Caco-2 (cell line): ENCODE data around the gene CDKN2AIPNL. TPM values are rescaled to one million over a fixed set of nuclear protein-coding genes. Genes with fewer than 3 reads are reported as not detected.

ENCODE experiments used
- BruUV-seq: library from RNA; stranded (reverse); fragments of 400-500 nt; replicated peaks from 2 replicates; lab custom pipeline; 2021; lab: Mats Ljungman, UMichigan
- CTCF ChIA-PET: fragments of 300-600 bp; sonication (Branson Sonifier 250); formaldehyde crosslinking; loops from one replicate; lab custom pipeline; 2022; ENCODE audit warnings: antibody characterized with exemption; lab: Charles Lee
- POLR2A ChIA-PET: fragments of 300-600 bp; sonication (Branson Sonifier 250); formaldehyde crosslinking; loops from one replicate; lab custom pipeline; 2022; ENCODE audit warnings: antibody characterized with exemption; lab: Charles Lee
- DNase-seq, 2 experiments: peaks; one replicate each; pipeline versions ENCODE4 v3.0.0 to v3.0.0-alpha.2; 2020 to 2022
- H3K27me3 ChIP-seq: replicated peaks from 2 replicates; pipeline ENCODE4 v1.6.0; 2011; ENCODE audit warnings: low read length; ENCODE audit not compliant: control insufficient read depth, insufficient read depth
- H3K36me3 ChIP-seq: 2 replicates; pipeline ENCODE4 v1.5.1; 2011; ENCODE audit warnings: low read length; ENCODE audit not compliant: control insufficient read depth, insufficient read depth
- H3K4me1 ChIP-seq: fragments of 250-450 bp; sonication (Bioruptor Pico); 2 replicates; pipeline ENCODE4 v1.5.1; 2020; ENCODE audit warnings: mild to moderate bottlenecking
- H3K4me3 ChIP-seq: 2 replicates; pipeline ENCODE4 v1.5.1; 2011; ENCODE audit warnings: low read depth, mild to moderate bottlenecking, control low read depth, low read length
- H3K9me3 ChIP-seq: fragments of 250-450 bp; sonication (Bioruptor Pico); 2 replicates; pipeline ENCODE4 v1.5.1; 2020; ENCODE audit warnings: mild to moderate bottlenecking, moderate library complexity
- H3K27ac Mint-ChIP-seq: one replicate; pipeline ENCODE4 v1.8.0; 2022; ENCODE audit warnings: mixed read lengths; ENCODE audit not compliant: unreplicated experiment
- H3K27me3 Mint-ChIP-seq: one replicate; pipeline ENCODE4 v1.8.0; 2022; ENCODE audit warnings: mixed read lengths; ENCODE audit not compliant: insufficient read depth, unreplicated experiment
- H3K36me3 Mint-ChIP-seq: one replicate; pipeline ENCODE4 v1.8.0; 2022; ENCODE audit warnings: mild to moderate bottlenecking, mixed read lengths; ENCODE audit not compliant: insufficient read depth, unreplicated experiment
- H3K4me1 Mint-ChIP-seq: one replicate; pipeline ENCODE4 v1.8.0; 2022; ENCODE audit warnings: low read depth, mixed read lengths; ENCODE audit not compliant: unreplicated experiment
- H3K4me3 Mint-ChIP-seq: one replicate; pipeline ENCODE4 v1.8.0; 2022; ENCODE audit warnings: mild to moderate bottlenecking, moderate library complexity, mixed read lengths; ENCODE audit not compliant: unreplicated experiment
- H3K9me3 Mint-ChIP-seq: one replicate; pipeline ENCODE4 v1.8.0; 2022; ENCODE audit warnings: mixed read lengths; ENCODE audit not compliant: unreplicated experiment
- intact Hi-C: fragments of 100-400 bp; cut with micrococcal nuclease; formaldehyde crosslinking; loops from one replicate; pipeline ENCODE4 v1.10.0; 2022; ENCODE audit not compliant: unreplicated experiment
- total RNA-seq: library from RNA; stranded (reverse); gene quantifications from 2 replicates; pipeline ENCODE4 v1.2.3, GENCODE V29; 2022
- TF ChIP-seq, protein P1 (sequence below), 2 experiments: fragments of 200-600 bp in 1 of 2; IDR thresholded peaks; 1 replicate in 1 of 2; 2 replicates in 1 of 2; pipeline versions ENCODE4 v1.5.1 to v1.8.0; 2011 to 2022; ENCODE audit warnings: antibody characterized with exemption in 1 of 2, control low read depth in 1 of 2, inconsistent platforms in 1 of 2, low read depth in 1 of 2, low read length in 1 of 2, mild to moderate bottlenecking in 1 of 2, moderate library complexity in 1 of 2; ENCODE audit not compliant: insufficient read depth in 1 of 2, severe bottlenecking in 1 of 2, unreplicated experiment in 1 of 2

Gene CDKN2AIPNL
- total RNA-seq, 1 experiment from 2014 or later, result 53.2 TPM

- ChIA-PET CTCF (no interaction called here), POLR2A (no interaction called here)
- Histone ChIP-seq H3K36me3 (peaks cover 1% of the 10 kb centered on the region; the same call in 1 of the 2 replicates), H3K4me1 (peaks cover 6% of the 10 kb centered on the region), H3K4me3 (no peak overlapping the region), H3K27me3 (no peaks in the 10 kb centered on the region), H3K9me3 (no peaks in the 10 kb centered on the region)
- Mint-ChIP-seq H3K27me3 (no peaks in the 10 kb centered on the region), H3K4me1 (no peaks in the 10 kb centered on the region), H3K27ac (no peak overlapping the region), H3K9me3 (no peaks in the 10 kb centered on the region), H3K36me3 (peaks cover 51% of the 10 kb centered on the region), H3K4me3 (no peak overlapping the region)
- DNase-seq, result no peak
- no TSS peak for BruUV-seq
- intact Hi-C loops, result no loop called here
- TF ChIP-seq, protein P1, sequence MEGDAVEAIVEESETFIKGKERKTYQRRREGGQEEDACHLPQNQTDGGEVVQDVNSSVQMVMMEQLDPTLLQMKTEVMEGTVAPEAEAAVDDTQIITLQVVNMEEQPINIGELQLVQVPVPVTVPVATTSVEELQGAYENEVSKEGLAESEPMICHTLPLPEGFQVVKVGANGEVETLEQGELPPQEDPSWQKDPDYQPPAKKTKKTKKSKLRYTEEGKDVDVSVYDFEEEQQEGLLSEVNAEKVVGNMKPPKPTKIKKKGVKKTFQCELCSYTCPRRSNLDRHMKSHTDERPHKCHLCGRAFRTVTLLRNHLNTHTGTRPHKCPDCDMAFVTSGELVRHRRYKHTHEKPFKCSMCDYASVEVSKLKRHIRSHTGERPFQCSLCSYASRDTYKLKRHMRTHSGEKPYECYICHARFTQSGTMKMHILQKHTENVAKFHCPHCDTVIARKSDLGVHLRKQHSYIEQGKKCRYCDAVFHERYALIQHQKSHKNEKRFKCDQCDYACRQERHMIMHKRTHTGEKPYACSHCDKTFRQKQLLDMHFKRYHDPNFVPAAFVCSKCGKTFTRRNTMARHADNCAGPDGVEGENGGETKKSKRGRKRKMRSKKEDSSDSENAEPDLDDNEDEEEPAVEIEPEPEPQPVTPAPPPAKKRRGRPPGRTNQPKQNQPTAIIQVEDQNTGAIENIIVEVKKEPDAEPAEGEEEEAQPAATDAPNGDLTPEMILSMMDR (IDR thresholded peaks at IDR 0.05; ENCODE audit: insufficient read depth in 1 of 2, low read depth in 1 of 2, low read length in 1 of 2, severe bottlenecking in 1 of 2, unreplicated experiment in 1 of 2), result no peak
Measured at GRCh38 chr5:134406390-134406789, 5.3 kb downstream of the CDKN2AIPNL start.

DNA sequence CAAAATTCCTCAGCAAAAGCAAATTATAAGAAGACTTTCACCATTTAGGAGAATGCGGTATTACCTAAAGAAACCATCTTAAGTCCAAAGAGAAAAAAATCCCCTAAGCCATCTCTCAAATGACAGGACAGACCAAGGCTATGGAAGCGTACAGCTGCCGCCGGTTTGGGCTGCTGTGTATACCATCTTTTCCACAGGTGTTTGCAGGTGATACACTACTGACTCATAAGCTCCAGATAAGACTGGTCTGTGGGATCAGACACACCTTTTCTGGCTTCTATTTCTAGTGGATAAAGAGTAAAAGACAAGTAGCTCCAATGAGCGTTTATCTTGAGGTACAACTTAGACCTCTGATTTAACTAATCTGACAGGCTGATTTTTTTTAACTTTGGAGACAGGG is 7.7 kb downstream of the CDKN2AIPNL start:
- no TSS peak for BruUV-seq
- Mint-ChIP-seq H3K27ac (no peak overlapping the region), H3K27me3 (no peaks in the 10 kb centered on the region), H3K36me3 (peaks cover 50% of the 10 kb centered on the region), H3K4me3 (no peak overlapping the region), H3K9me3 (no peaks in the 10 kb centered on the region), H3K4me1 (no peaks in the 10 kb centered on the region)
- no peaks in the 10 kb centered on the region for H3K36me3 ChIP-seq
- CTCF ChIA-PET, result no interaction called here
- no peak for DNase-seq
- intact Hi-C loops, result no loop called here
- POLR2A ChIA-PET, result interaction anchor here (0.8 kb wide), 1 partner anchor 103 kb away, joined by 4 read pairs; no protein-coding TSS in a partner anchor
- TF ChIP-seq, protein P1 (IDR thresholded peaks at IDR 0.05; ENCODE audit: insufficient read depth in 1 of 2, low read depth in 1 of 2, low read length in 1 of 2, severe bottlenecking in 1 of 2, unreplicated experiment in 1 of 2), result no peak
- no peaks in the 10 kb centered on the region for H3K4me1 ChIP-seq
- H3K4me3 ChIP-seq, result no peak overlapping the region
- H3K27me3 ChIP-seq, result no peaks in the 10 kb centered on the region
- H3K9me3 ChIP-seq, result no peaks in the 10 kb centered on the region

GRCh38 chr5:134398609-134399155 is 13.0 kb downstream of the CDKN2AIPNL start:
- Mint-ChIP-seq H3K27me3 (no peaks in the 10 kb centered on the region), H3K27ac (no peak overlapping the region), H3K4me3 (no peak overlapping the region), H3K4me1 (peaks cover 10% of the 10 kb centered on the region), H3K9me3 (no peaks in the 10 kb centered on the region), H3K36me3 (peaks cover 52% of the 10 kb centered on the region)
- TF ChIP-seq, protein P1 (IDR thresholded peaks at IDR 0.05; ENCODE audit: insufficient read depth in 1 of 2, low read depth in 1 of 2, low read length in 1 of 2, severe bottlenecking in 1 of 2, unreplicated experiment in 1 of 2), result no peak
- H3K4me3 ChIP-seq, result no peak overlapping the region
- H3K9me3 ChIP-seq, result no peaks in the 10 kb centered on the region
- H3K27me3 ChIP-seq, result no peaks in the 10 kb centered on the region
- CTCF ChIA-PET, result no interaction called here
- POLR2A ChIA-PET, result interaction anchor here (0.5 kb wide), 1 partner anchor 17 kb away, joined by 4 read pairs; no protein-coding TSS in a partner anchor
- peaks cover 12% of the 10 kb centered on the region for H3K4me1 ChIP-seq
- H3K36me3 ChIP-seq, result peaks cover 3% of the 10 kb centered on the region
- BruUV-seq, result no TSS peak
- intact Hi-C loops, result loop anchor here (5.0 kb wide), 1 partner anchor 184 kb away; no protein-coding TSS in a partner anchor
- no peak for DNase-seq
